Measurements from ENCODE around the gene ZHX3.
"Not testable (repeated sequence)": the region's sequence is repeated elsewhere in the genome, so short reads cannot be mapped to it uniquely, and the experiment has no call there.

ZHX3 gene

DNA sequence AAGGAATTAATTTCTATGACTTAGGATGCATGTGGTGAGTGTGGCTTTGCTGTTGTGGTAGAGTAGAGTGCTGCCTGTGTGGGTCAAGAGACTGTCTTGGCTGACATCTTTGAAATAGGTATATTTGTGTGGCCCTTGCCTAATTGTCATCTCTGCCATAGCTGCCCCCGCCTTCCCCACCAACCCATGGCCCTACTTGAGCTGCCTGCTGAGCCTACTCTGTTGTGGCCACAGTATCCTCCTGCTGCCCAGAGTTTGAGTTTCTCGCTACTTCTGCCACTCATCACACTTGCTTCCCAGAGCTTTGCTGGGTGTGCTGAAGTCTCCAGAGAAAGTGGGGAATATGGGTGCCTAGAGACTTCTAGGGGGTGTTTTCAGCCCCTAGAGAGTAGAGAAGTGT lies 172.2 kb downstream of the ZHX3 start:
- no peak for DNase-seq

DNA sequence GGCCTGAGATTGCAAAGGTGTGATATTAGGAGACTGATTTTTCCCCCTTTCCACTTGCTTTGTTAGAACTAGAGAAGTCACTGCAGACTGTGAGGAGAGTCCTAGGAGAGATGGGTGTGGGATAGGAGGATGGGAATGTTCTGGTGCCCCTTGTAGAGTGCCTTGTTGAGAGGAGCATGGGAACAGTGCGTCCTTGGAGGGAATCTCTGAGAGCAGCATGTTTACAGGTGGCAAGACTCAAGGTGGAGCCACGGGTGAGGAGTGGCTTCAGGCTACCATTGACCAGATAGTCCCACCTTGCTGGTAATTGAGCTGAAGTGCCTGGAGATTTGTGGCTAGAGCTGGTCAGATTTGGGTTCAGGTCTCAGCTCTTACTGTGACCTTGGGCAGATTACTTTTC lies 174.2 kb downstream of the ZHX3 start:
- DNase-seq, result no peak

DNA sequence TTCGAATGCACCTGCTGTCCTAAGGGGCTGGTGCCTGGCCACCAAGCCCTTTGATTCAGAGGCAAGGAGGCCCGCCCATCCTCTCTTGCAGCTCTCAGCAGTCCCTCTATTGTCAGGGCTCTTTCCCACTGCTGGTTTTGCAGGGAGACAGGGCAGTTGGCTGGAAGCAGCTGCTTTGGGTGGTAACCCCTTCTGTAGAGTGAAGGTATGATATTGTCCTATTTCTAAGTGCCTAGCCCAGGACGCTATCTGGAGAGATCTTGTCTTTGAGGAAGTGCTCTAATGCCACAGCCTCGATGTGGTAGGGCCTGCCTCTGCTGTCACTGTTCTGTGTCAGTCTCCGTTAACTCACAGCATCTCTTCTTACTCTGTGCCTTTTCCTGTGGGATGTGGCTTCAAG lies 174.6 kb downstream of the ZHX3 start:
- peak; percentile 36 for DNase-seq

DNA sequence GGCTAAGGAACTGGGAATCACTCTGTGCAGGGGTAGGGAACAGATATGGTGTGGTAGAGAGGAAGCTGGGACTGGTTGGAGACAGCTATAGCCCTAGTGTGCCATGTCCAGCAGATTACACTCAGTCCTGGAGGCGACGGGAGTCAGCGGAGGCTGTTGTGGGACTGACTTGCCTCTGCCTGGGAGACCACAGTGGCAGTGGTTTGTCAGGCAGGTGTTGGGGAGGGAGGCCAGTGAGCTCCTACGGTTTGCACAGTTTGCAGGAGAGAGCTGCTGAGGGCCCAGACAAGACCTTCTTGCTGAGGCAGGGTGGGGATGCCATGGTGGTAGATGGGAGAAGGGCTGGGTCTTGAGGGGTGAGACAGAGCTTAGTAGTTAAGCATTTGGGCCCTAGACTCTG lies 175.3 kb downstream of the ZHX3 start:
- DNase-seq, result no peak

DNA sequence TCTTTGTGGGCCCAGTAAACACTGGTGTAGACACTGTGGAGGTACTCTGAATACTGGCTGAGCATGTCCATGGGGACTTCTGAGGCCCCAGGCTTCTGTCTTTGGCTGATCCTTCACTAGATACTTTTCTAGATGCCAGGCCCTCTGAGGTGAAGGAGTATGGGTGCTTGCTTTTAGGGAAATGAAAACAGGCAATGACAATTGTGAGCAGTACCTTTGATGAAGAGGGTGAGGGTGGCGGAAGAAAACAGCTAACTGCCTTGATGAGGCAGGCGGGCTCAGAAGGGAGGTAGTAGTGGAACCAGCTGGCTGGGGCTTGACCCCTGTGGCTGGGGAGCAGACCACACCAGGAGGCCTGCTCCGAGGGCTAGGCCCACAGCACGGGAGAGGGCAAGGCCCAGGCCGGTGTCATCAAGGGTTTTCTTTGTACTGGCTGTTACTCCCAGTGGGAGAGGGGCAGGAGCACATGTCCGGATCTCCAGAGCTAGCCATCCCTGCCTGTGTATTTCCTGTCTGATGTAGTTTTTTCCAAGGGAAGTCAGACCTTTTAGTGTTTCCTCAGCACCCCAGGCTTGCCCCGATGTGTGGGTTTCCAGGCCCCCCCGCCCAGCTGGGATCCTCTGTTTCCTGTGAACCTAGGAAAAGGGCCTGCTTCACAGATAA lies 176.2 kb downstream of the ZHX3 start:
- no peak for DNase-seq

DNA sequence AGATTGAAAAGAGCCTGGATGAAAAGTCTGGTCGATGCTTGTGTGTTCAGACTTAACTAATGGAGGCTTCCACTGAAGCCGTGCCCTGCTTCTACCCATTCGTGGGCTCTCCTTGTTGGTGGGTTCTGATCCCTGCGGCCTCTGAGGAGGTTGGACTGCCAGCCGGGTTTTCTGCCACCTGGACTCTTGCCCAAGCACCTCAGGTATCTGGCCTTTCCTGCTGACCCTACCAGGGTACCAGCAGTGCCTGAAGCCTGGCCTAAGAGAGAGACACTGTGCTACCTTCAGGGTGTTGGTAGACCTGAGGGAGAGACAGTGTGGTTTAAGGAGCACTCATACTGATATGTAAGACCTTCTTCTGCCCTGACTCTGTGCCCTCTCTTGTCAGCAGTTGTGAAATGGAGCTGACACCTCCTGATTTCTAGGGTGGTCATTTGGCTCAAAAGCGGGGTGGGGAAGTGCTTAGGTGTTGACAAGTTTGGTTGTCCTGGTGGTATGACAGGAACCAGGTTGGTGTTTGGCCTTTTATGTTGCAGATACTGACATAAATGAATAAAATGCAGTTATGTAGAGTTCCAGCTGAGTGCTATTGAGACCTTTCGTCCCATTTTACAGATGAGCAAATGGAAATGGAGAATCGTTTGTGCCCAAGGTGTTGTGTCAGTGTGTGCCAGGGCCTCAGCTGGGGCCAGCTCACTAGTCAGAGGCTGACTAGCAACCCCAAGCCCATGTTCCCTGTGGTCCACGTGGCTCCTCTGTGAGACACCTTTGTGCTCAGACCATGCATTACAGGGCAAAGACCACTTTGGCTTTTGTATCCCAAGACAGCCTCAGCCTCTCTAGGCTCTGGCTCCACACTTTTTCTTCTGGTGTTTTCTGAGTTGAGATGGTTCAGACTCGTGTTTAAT lies 177.1 kb downstream of the ZHX3 start:
- no peak for DNase-seq

DNA sequence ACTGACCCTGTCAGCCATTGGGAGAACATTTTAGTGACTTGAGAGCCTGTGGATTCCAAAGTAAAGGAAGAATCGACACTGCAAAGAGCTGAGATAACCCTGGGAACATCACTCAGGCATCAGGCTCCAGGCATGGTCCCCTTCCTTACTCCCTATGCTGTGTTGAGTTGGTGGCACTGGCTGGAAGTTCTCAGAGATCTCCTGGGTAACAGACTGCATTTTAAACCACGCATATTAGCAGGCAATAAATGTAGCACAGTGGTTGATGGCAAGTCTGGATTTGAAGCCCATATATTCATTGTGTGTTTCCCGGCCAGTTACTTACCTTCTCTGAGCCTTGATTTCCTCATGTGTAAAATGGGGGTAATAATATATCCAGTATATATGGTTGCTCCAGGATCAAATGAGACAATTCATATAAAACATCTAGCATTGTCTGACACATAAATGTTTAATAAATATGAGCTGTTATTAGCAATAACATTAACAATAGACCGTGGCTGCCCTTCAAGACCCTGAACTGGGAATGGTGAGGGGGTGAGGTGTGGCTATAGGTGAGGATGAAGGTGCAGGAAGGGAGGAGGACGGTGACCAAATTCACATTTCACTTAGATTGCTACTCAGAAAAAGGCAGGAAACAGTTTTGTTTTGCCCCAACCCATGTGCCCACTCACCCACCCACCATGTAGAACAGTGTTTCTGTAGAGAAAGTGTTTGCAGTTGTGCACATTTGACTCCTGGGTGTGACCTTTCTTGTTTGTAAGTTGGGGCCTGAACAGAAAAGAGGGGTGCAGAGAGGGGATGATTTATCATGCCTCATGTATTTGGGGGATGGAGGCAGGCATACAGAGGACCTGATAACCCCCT lies 178.1 kb downstream of the ZHX3 start:
- DNase-seq, result no peak

DNA sequence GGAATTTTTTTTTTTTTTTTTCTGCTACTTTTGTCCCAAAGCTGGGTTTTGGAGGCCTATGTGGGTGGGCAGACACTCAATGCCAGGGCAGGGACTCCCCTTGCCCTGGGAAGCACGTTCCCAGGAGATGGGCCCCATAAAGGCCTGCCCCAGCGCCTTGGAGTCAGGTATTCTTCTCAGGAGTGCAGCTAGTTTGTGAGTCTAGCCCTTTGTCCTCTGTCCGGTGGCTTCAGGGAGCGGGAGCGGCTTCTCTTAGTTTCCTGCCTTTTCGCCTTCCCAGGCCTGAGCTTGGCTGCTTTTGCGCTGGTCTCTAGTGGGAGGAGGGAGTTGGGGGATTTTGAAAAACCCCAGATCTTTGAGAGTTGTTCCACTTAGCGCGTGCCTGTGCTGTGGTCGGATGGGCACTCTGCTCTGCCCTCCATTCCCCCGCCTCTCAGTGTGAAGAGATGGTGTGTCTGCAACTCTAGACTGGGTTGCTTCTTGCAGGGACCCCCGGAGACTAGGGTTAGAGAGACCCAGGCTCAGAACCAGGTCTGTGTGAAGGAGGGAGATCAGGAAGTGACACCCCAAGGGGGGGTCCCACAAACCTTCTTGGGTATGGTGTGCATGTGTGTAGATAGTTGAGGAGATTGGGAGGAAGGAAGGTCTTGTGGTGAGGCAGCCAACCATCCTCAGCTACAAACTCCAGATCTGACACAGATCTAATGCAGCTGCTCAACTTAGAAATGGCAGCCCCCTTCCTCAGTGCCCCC lies 178.9 kb downstream of the ZHX3 start:
- DNase-seq, result peak; percentile 31

DNA sequence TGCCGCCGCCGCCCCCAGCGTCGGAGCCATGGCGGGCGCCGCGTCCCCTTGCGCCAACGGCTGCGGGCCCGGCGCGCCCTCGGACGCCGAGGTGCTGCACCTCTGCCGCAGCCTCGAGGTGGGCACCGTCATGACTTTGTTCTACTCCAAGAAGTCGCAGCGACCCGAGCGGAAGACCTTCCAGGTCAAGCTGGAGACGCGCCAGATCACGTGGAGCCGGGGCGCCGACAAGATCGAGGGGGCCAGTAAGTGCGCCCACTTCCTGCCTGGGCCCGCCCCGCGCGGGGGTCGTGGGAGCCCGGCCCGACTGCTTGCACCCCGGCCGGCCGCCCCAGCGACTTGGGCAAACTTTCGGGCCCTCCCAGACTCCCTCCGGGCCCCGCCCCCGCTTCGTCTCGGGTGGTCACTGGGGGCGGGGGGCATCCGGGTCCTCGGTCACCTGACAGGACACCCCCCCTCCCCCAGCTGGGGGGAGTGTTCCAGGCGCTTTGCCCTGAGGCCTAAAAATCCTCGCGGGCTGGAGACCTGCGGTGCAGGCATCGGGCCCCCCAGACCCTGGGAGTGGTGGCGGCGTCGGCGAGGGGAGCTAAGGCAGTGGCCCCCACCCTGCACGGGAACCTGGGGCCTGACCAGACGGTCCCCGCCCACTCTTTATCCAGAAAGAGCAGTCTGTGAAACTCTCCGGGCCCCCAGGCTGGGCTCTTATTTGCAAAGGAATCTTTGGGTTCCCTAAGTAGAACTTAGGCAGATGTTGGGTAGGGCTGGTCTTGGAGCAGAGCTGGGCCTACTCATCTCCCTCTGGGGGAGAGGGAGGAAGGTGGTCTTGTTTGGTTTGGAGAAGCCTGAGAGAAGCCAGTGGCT lies 179.7 kb downstream of the ZHX3 start:
- peak; percentile 59 for DNase-seq

DNA sequence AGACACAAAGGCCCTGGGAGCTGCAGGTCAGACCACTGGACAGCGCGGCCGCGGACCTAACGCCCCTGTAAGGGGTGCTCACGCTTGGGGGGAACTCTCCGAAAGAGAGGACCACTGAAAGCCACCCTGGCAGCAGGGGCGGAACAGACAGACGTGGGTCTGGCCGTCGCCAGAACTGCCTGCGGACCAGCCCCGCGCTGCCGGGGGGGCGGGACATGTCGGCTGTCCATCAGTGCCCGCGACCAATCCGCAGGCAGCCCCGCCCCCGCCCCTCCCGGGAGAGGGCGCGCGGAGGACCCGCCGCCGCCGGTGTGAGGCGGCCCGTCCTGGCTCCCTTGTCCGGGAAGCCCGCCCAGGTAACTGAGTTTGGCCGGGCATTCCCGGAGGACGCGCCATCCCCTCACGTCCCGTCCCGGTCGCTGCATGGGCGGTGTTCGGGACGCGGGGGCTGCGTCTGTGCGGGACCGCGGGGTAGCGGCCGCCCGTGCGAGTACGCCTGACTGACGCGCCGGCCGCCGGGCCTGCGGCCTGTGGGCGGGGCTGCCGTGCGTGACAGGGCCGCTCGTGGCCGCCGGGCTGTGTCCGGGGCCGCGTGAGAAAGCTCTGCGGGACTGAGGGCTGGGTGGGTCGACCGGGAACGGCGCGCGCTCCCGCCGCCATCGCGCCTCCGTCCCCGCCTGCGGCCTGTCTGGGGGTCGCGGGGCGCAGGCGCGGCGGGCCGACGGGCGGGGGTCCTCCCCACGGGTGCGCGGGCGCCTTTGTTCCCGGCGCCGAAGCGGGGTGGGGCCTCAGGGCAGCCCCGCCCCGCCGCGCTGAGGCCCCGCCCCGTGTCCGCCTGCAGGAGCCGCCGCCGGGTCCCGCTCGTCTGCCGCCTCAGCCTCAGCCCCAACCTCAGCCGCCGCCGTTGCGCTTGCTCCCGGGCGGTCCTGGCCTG lies 180.6 kb downstream of the ZHX3 start, which contains the start of gene PLCG1:
TSS of gene PLCG1 (plus strand) at position 864 of the 934 bp plus-strand sequence. CDS start 99 bp downstream, outside the sequence.
- DNase-seq, result peak; percentile 78

DNA sequence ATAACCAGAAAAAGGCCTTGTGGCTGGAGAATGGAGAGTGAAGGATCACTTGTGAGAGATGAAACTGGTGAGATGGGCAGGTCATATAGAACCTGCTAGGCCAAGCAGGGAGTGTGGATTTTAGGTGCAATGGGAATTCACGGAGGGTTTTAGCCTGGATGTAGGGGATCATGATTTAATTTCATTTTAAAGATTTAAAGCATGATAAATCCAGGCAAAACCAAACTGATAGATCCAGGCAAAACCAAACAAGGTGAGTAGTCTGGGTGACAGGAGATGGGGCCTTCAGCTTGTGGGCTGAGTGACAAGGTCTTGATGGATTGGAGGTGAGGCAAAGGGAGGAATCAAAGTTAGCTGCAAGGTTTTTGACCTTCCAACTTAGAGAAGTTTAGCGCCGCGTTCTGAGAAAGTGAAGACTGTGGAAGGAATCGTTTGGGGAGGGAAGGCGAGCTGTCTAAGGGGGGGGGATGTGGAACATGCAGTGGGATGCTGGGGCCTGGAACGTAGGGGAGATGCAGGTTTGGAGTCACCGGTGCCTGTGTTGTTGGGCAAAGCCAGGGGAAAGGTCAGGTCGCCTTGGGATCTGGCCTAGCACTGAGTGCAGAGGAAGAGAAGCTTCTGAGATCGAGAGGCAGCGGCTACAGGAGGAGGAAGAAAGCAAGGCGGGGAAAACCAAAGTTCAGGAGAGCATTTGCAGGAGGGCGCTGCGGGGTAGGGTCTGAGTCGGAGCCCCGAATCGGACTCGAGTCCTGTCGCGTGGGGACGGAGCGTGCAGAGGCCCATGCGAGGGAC lies 181.4 kb downstream of the ZHX3 start:
- no peak for DNase-seq

DNA sequence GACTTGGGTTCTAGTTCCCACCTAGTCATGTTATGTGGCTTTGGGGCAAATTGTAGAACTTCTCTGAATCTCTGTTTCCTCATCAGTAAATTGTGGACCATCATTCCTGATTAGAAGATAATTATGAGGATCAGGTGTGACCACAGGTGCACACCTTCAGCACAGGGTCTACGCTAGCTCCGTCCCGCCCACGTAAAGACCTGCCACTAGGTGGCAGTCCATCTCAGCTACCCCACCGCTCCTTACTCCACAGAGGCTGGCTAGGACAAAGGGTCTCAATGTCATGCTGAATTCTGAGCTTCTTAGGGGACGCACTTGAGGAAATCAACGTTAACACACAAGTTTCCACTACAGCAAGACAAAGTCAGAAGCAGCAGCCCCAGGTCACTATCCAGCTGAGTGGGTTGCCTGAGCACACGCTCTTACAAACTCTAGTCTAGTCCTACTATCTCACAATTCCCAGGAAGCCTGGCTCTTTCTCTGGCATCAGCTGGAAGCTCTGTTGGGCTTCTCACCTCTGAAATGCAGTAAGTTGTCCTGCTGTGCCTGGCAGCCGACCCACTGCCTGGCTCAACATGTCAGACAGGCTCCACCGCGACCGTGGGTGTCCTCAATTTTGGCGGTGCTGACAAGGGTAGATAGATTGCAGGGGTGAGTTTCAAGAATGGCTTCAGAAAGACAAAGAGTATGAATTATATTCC lies 182.2 kb downstream of the ZHX3 start:
- peak; percentile 53 for DNase-seq

DNA sequence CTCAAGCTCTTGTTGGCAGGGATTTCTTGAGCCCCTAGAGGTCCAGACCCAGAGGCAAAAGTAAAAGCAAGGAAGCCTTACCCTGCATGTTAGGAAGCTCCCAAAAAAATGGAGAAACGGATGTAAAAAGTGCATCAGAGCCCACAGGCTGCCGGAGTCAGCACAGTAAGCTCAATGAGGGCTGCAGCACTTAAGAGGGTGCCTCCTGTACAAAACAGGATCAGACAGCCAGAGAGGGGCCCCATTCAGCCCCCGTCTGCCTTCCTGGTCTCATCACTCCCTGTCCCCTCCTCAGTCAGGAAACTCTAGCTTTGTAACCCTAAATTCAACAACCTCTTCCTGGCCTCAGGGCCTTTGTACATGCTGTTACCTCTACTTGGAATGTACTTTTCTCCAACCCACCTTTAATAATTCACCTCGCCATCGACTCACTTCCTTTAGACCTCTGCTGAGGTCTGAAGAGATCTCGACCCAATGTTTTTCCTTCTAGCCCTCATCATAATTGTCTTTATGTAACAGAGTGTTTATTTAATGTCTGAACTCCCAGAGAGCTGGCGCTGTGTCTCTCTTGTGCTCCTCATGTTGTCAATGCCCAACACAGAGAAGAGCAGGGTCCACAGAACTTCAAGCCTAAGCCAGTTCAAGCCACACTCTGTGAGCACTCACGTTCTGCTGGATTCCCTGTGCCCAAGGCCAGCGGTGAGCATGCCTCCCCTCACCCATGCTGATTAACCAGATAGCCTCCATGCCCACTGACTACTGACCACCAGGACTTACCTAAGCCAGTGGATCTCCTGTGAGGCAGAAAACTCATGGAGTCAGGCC lies 183.0 kb downstream of the ZHX3 start:
- no peak for DNase-seq

DNA sequence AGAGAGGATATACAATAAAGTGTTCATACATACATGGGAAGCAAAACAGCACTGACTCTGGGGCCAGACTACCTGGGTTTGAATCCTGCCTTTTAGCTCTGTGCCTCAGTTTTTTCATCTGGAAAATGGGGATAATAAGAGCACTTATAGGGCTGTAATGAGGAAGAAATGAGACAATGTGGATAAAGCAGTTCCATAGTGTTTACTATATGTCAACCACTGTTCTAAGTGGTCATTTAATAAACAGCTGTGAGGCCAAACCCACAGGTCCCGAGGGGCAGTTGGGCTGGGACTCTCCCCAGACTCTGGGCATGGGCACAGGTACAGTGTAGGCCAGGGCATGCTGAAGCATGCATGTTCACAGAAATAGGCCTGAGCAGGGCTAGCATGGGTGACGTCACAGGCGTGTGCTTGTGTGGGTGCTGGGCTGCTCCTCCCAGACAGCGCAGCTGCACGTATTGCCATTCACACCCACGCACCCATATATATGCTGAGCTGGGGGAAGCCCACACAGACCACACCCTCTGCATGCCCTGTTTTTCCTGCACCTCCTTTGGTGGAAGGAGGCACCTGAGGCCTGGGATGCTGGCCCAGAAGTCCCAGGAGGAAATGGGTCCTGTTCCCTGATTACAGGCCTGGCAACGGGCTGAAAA lies 183.7 kb downstream of the ZHX3 start:
- DNase-seq, result peak; percentile 56

DNA sequence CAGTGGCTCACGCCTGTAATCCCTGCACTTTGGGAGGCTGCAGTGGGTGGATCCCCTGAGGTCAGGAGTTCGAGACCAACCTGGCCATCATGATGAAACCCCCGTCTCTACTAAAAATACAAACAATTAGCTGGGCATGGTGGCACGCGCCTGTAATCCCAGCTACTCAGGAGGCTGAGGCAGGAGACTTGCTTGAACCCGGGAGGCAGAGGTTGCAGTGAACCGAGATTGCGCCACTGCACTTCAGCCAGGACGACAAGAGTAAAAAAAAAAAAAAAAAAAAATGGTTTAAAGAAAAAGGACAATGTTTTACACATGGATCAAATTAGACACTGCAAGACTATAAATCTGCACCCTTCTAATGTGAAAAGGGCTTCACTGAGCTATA lies 185.1 kb downstream of the ZHX3 start:
- not testable (repeated sequence) for DNase-seq

DNA sequence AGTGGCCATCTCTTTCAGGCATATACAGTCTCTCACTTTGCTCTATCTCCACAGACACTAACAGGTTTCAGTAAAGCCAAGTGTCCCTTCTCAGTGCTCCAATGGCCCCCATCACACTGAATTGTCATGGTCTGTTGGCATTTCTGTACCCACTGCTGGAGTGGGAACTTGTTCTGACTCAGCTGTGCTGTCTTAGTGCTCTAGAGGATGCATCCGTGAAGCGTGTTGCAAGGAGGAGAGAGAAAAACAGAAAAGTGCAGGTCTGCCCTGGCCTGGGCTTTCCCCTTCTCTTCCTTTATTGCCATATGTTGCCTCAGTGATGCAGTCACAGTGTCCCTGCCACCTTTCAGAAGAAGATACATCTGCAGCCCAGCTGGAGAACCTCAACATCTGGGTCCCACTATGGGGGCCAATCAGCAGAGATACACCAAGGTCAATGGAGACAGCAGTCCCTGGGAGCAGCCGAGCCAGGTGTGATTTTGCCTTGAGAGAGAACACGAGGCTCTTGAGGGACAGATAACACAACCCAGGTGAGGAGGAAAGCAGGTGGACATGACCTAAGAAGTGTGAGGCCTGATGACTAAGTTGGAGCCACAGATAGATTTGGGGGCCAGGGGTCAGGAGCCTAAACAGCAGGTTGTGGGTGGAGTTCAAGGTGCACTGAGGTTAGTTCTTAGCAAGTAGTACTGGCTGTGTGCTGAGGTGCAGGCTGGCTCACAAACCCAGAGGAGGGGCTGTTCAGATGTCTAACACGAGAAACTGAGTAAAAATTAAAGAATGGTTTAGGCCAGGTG lies 185.7 kb downstream of the ZHX3 start:
- no peak for DNase-seq

Data from effector CD4-positive, alpha-beta T cell (primary cell).